ENCODE measurements around the gene SLC6A18. TPM values are rescaled to one million over a fixed set of nuclear protein-coding genes. Genes with fewer than 3 reads are reported as not detected.

Gene SLC6A18
- polyA plus RNA-seq, 1 of the 3 experiments (the other 2 are of a cell fraction): not detected

DNA sequence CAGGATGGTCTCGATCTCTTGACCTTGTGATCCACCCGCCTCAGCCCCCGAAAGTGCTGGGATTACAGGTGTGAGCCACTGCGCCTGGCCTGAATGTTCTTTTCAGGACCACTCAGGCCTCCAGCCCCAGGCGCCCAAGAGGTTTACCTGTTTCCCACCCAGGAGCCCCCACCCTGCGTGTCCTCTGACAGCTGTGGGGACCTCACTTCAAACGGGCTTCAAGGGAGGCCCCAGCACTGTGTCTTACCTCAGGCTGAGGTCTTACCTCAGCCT lies 42.9 kb upstream of the SLC6A18 start:
- Histone ChIP-seq H3K9me2 (no peaks in the 10 kb centered on the region), H3K4me3 (ENCODE audit: low read depth in 2 of 2, low read length in 1 of 2) (no peak overlapping the region), H3K9me3 (no peaks in the 10 kb centered on the region), H3K27me3 (ENCODE audit: insufficient read depth) (no peaks in the 10 kb centered on the region), H3K4me1 (ENCODE audit: control insufficient read depth in 1 of 2, insufficient read depth in 2 of 2, low read depth in 1 of 2, low read length in 1 of 2) (peaks cover 0 to 20% of the 10 kb centered on the region in 2 experiments; a peak in 1 of 4 replicates), H4K20me1 (ENCODE audit: insufficient read depth) (no peaks in the 10 kb centered on the region), H3K27ac (ENCODE audit: low read depth in 2 of 2, low read length in 1 of 2) (no peak overlapping the region), H3K36me3 (replicated peaks in 1 of 2; ENCODE audit: control insufficient read depth in 1 of 2, insufficient read depth in 2 of 2, low read length in 1 of 2) (no peaks in the 10 kb centered on the region), H3K4me2 (no peak overlapping the region), H3K9ac (no peak overlapping the region), H3F3A (replicated peaks; ENCODE audit: insufficient read depth) (peaks cover 6% of the 10 kb centered on the region), H3K79me2 (ENCODE audit: insufficient read depth) (no peaks in the 10 kb centered on the region), H2AFZ (ENCODE audit: low read depth) (no peak overlapping the region)
- TF ChIP-seq FOXM1 (IDR thresholded peaks at IDR 0.05; ENCODE audit: low read depth): no peak
- no peak for TF ChIP-seq TCF12 (IDR thresholded peaks at IDR 0.05)
- no peak for TF ChIP-seq RAD21 (IDR thresholded peaks at IDR 0.05; ENCODE audit: low read length)
- no peak for TF ChIP-seq FOSL2 (IDR thresholded peaks at IDR 0.05; ENCODE audit: borderline replicate concordance, low read depth)
- no peak for TF ChIP-seq NFIC (IDR thresholded peaks at IDR 0.05; ENCODE audit: borderline replicate concordance)
- TF ChIP-seq POLR2AphosphoS5 (IDR thresholded peaks at IDR 0.05; ENCODE audit: low read depth, low read length): no peak
- no peak for TF ChIP-seq JUND (IDR thresholded peaks at IDR 0.05)
- TF ChIP-seq RCOR1 (IDR thresholded peaks at IDR 0.05; ENCODE audit: low read length): no peak
- TF ChIP-seq EZH2phosphoT487 (IDR thresholded peaks at IDR 0.05; ENCODE audit: borderline replicate concordance, low read depth): no peak
- TF ChIP-seq EP300 (IDR thresholded peaks at IDR 0.05; ENCODE audit: borderline replicate concordance in 1 of 2, low read depth in 1 of 2, low read length in 1 of 2): no peak
- no peak for TF ChIP-seq RXRA (IDR thresholded peaks at IDR 0.05; ENCODE audit: borderline replicate concordance, low read depth)
- no peak for TF ChIP-seq GABPA (IDR thresholded peaks at IDR 0.05; ENCODE audit: low read depth)
- no peak for DNase-seq
- ChIA-PET POLR2A (no interaction called here), CTCF (interaction anchor here (5.3 to 6.5 kb wide), 3 partner anchors 8 to 15 kb away, joined by 25 to 76 read pairs (median 41); no protein-coding TSS in a partner anchor)
- WGBS (ENCODE audit: low lambda C conversion rate): 64% methylated on average over 4 of the region's 7 CpGs

DNA sequence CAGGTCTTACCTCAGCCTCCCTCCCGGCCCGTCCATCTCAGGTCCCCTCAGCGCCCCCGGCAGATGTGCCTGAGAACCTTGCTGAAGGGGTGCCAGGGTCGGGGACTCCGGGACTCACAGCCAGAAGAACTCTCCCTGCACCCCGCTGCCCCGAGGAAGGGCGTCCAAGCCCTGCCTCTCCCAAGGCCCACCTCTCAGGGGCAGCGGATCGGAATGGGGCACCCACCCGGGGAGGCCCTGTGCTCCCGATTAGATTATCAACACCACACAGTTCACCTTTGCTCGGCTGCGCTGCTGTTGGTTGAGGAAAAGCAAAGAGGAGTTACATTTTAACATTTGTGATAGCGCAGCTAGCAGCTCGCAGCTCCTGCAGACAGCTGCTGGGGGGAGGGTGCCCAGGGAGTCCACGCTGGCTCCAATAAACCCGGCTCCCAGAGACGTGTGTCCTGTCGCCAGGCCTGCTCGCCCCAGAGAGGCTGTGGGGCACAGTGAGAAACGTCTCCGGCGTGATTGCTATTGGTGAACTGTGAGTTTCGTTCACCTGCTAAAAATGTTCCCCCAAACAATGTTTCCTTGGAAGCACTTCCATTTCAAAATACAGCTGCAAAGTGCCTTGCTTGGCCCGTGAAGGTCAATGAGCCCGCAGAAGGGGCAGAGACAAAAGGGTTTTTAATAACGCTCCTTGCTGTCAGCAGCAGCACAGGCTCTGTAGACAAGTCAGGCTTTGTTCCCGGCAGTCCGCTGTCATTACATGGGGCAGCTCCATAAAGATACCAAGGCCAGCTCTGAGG lies 42.4 kb upstream of the SLC6A18 start:
- H3F3A ChIP-seq (replicated peaks; ENCODE audit: insufficient read depth): peaks cover 6% of the 10 kb centered on the region
- 58% methylated on average over 27 of the region's 31 CpGs for WGBS (ENCODE audit: low lambda C conversion rate)
- CTCF ChIA-PET: interaction anchor here (1.0 to 6.5 kb wide), 5 partner anchors 9 to 462 kb away, joined by 3 to 76 read pairs (median 3); no protein-coding TSS in a partner anchor
- POLR2A ChIA-PET: no interaction called here
- H3K4me1 ChIP-seq (ENCODE audit: control insufficient read depth in 1 of 2, insufficient read depth in 2 of 2, low read depth in 1 of 2, low read length in 1 of 2): peaks cover 0 to 20% of the 10 kb centered on the region in 2 experiments; a peak in 1 of 4 replicates
- H2AFZ ChIP-seq (ENCODE audit: low read depth): no peak overlapping the region
- no peaks in the 10 kb centered on the region for H3K9me3 ChIP-seq
- no peaks in the 10 kb centered on the region for H3K9me2 ChIP-seq
- TF ChIP-seq, protein P1, sequence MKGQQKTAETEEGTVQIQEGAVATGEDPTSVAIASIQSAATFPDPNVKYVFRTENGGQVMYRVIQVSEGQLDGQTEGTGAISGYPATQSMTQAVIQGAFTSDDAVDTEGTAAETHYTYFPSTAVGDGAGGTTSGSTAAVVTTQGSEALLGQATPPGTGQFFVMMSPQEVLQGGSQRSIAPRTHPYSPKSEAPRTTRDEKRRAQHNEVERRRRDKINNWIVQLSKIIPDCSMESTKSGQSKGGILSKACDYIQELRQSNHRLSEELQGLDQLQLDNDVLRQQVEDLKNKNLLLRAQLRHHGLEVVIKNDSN (IDR thresholded peaks at IDR 0.05; ENCODE audit: borderline replicate concordance, low read depth): no peak
- TF ChIP-seq RAD21 (IDR thresholded peaks at IDR 0.05; ENCODE audit: low read length): no peak
- no peak for TF ChIP-seq EP300 (IDR thresholded peaks at IDR 0.05; ENCODE audit: borderline replicate concordance in 1 of 2, low read depth in 1 of 2, low read length in 1 of 2)
- TF ChIP-seq, protein P2, sequence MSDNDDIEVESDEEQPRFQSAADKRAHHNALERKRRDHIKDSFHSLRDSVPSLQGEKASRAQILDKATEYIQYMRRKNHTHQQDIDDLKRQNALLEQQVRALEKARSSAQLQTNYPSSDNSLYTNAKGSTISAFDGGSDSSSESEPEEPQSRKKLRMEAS (IDR thresholded peaks at IDR 0.05; ENCODE audit: low read depth): no peak
- no peak for TF ChIP-seq FOXJ3 (CRISPR knock-in tag; IDR thresholded peaks at IDR 0.05)
- TF ChIP-seq YY1 (IDR thresholded peaks at IDR 0.05; ENCODE audit: low read depth): no peak
- TF ChIP-seq TEAD4 (IDR thresholded peaks at IDR 0.05; ENCODE audit: borderline replicate concordance, insufficient read depth): no peak
- no peak for TF ChIP-seq TAF1 (IDR thresholded peaks at IDR 0.05; ENCODE audit: borderline replicate concordance, low read depth, low read length)
- no peak for TF ChIP-seq SMC3 (IDR thresholded peaks at IDR 0.05; ENCODE audit: low read depth, low read length)
- TF ChIP-seq JUND (IDR thresholded peaks at IDR 0.05): no peak
- TF ChIP-seq ELF1 (IDR thresholded peaks at IDR 0.05): no peak
- no peaks in the 10 kb centered on the region for H3K79me2 ChIP-seq (ENCODE audit: insufficient read depth)
- H4K20me1 ChIP-seq (ENCODE audit: insufficient read depth): no peaks in the 10 kb centered on the region
- H3K4me3 ChIP-seq (ENCODE audit: low read depth in 2 of 2, low read length in 1 of 2): no peak overlapping the region
- no peaks in the 10 kb centered on the region for H3K27me3 ChIP-seq (ENCODE audit: insufficient read depth)
- DNase-seq: no peak
- H3K36me3 ChIP-seq (replicated peaks in 1 of 2; ENCODE audit: control insufficient read depth in 1 of 2, insufficient read depth in 2 of 2, low read length in 1 of 2): no peaks in the 10 kb centered on the region
- H3K4me2 ChIP-seq: no peak overlapping the region
- no peak overlapping the region for H3K9ac ChIP-seq
- H3K27ac ChIP-seq (ENCODE audit: low read depth in 2 of 2, low read length in 1 of 2): no peak overlapping the region

Measured in SK-N-SH (cell line).